H9 (cell line): ENCODE data around the gene PLIN3. TPM values are rescaled to one million over a fixed set of nuclear protein-coding genes. Genes with fewer than 3 reads are reported as not detected.

Source experiments
- DNase-seq: peaks from one replicate; pipeline ENCODE4 v3.0.0-alpha.2; 2017
- H2AFZ ChIP-seq: one replicate; pipeline ENCODE4 v1.6.1; 2013; ENCODE audit warnings: mild to moderate bottlenecking, low read length, control low read depth, moderate library complexity
- H2AK5ac ChIP-seq: 2 replicates; pipeline ENCODE4 v1.6.1; 2013; ENCODE audit warnings: low read length, control low read depth, mixed read lengths; ENCODE audit not compliant: insufficient read length
- H2BK120ac ChIP-seq: one replicate; pipeline ENCODE4 v1.6.1; 2013; ENCODE audit warnings: low read depth, mild to moderate bottlenecking, low read length, control low read depth, inconsistent platforms; ENCODE audit not compliant: poor library complexity, severe bottlenecking
- H2BK12ac ChIP-seq: 2 replicates; pipeline ENCODE4 v1.6.1; 2013; ENCODE audit warnings: low read length, control low read depth, mixed read lengths, low read depth; ENCODE audit not compliant: insufficient read length
- H2BK15ac ChIP-seq: 2 replicates; pipeline ENCODE4 v1.6.1; 2013; ENCODE audit warnings: low read depth, low read length, control low read depth
- H2BK20ac ChIP-seq: one replicate; pipeline ENCODE4 v1.6.1; 2013; ENCODE audit warnings: low read depth, mild to moderate bottlenecking, low read length, control low read depth, inconsistent platforms; ENCODE audit not compliant: poor library complexity, severe bottlenecking
- H2BK5ac ChIP-seq: 2 replicates; pipeline ENCODE4 v1.6.1; 2013; ENCODE audit warnings: low read length, control low read depth, mixed read lengths; ENCODE audit not compliant: insufficient read length
- H3K14ac ChIP-seq: 2 replicates; pipeline ENCODE4 v1.6.1; 2013; ENCODE audit warnings: low read length, control low read depth; ENCODE audit not compliant: insufficient read depth
- H3K18ac ChIP-seq: 2 replicates; pipeline ENCODE4 v1.6.1; 2013; ENCODE audit warnings: low read depth, mild to moderate bottlenecking, mixed read lengths, low read length, control low read depth; ENCODE audit not compliant: insufficient read length
- H3K23ac ChIP-seq: 2 replicates; pipeline ENCODE4 v1.6.1; 2013; ENCODE audit warnings: low read length, control low read depth, mixed read lengths, low read depth; ENCODE audit not compliant: insufficient read length
- H3K23me2 ChIP-seq: 2 replicates; pipeline ENCODE4 v1.6.1; 2013; ENCODE audit warnings: low read depth, mild to moderate bottlenecking, mixed read lengths, low read length, control low read depth; ENCODE audit not compliant: insufficient read length, poor library complexity, severe bottlenecking
- H3K27ac ChIP-seq: 2 replicates; pipeline ENCODE4 v1.5.1; 2013; ENCODE audit warnings: low read length, control low read depth, mixed read lengths, low read depth; ENCODE audit not compliant: insufficient read length
- H3K27me3 ChIP-seq: 2 replicates; pipeline ENCODE4 v1.6.1; 2013; ENCODE audit warnings: low read length, control low read depth, inconsistent platforms; ENCODE audit not compliant: insufficient read depth
- H3K4ac ChIP-seq: 2 replicates; pipeline ENCODE4 v1.6.1; 2013; ENCODE audit warnings: low read depth, mild to moderate bottlenecking, control low read depth, inconsistent platforms, low read length, moderate library complexity
- H3K4me1 ChIP-seq: 2 replicates; pipeline ENCODE4 v1.6.1; 2013; ENCODE audit warnings: low read length, control low read depth, inconsistent platforms; ENCODE audit not compliant: insufficient read depth
- H3K4me2 ChIP-seq: 2 replicates; pipeline ENCODE4 v1.6.1; 2013; ENCODE audit warnings: low read length, control low read depth, mixed read lengths; ENCODE audit not compliant: insufficient read length, insufficient read depth
- H3K56ac ChIP-seq: 2 replicates; pipeline ENCODE4 v1.6.1; 2013; ENCODE audit warnings: low read depth, mild to moderate bottlenecking, mixed read lengths, low read length, control low read depth; ENCODE audit not compliant: insufficient read length
- H3K79me1 ChIP-seq: 2 replicates; pipeline ENCODE4 v1.6.1; 2013; ENCODE audit warnings: low read depth, mild to moderate bottlenecking, moderate library complexity, low read length, control low read depth, inconsistent platforms; ENCODE audit not compliant: insufficient read depth, poor library complexity, severe bottlenecking
- H3K79me2 ChIP-seq: 2 replicates; pipeline ENCODE4 v1.6.1; 2013; ENCODE audit warnings: low read length, control low read depth, inconsistent platforms; ENCODE audit not compliant: insufficient read depth
- H3K9ac ChIP-seq: 2 replicates; pipeline ENCODE4 v1.6.1; 2013; ENCODE audit warnings: low read length, control low read depth, mixed read lengths; ENCODE audit not compliant: insufficient read length; ENCODE audit errors: extremely low read depth
- H3K9me3 ChIP-seq: one replicate; pipeline ENCODE4 v1.6.1; 2013; ENCODE audit warnings: low read depth, low read length, inconsistent platforms; ENCODE audit not compliant: control insufficient read depth
- H3T11ph ChIP-seq: one replicate; pipeline ENCODE4 v1.6.1; 2013; ENCODE audit warnings: mild to moderate bottlenecking, low read length, control low read depth, inconsistent platforms
- H4K20me1 ChIP-seq: one replicate; pipeline ENCODE4 v1.6.1; 2013; ENCODE audit not compliant: control insufficient read depth, insufficient read length, insufficient read depth
- H4K5ac ChIP-seq: 2 replicates; pipeline ENCODE4 v1.6.1; 2013; ENCODE audit warnings: low read depth, mild to moderate bottlenecking, mixed read lengths, low read length, control low read depth; ENCODE audit not compliant: insufficient read length
- H4K8ac ChIP-seq: replicated peaks from 2 replicates; pipeline ENCODE4 v1.6.1; 2013; ENCODE audit warnings: low read length, control low read depth, mixed read lengths, low read depth; ENCODE audit not compliant: insufficient read length
- H4K91ac ChIP-seq: 2 replicates; pipeline ENCODE4 v1.6.1; 2013; ENCODE audit warnings: low read depth, mild to moderate bottlenecking, moderate library complexity, mixed read lengths, low read length, control low read depth; ENCODE audit not compliant: insufficient read length
- H3K27ac Mint-ChIP-seq, 3 experiments: 2 replicates in 2 of 3; 3 replicates in 1 of 3; pipeline ENCODE4 v1.8.0; 2020 to 2021; ENCODE audit warnings: mixed read lengths in 3 of 3, mild to moderate bottlenecking in 1 of 3, moderate library complexity in 1 of 3
- H3K27me3 Mint-ChIP-seq: 2 replicates; pipeline ENCODE4 v1.8.0; 2021; ENCODE audit warnings: low read depth, mild to moderate bottlenecking, moderate library complexity, mixed read lengths
- H3K36me3 Mint-ChIP-seq, 3 experiments: 2 replicates in 2 of 3; 3 replicates in 1 of 3; pipeline ENCODE4 v1.8.0; 2020 to 2021; ENCODE audit warnings: low read depth in 3 of 3, mixed read lengths in 3 of 3; ENCODE audit not compliant: insufficient read depth in 1 of 3
- H3K4me1 Mint-ChIP-seq, 2 experiments: 2 replicates each; pipeline ENCODE4 v1.8.0; 2020; ENCODE audit warnings: mixed read lengths in 2 of 2
- H3K4me3 Mint-ChIP-seq, 2 experiments: 2 replicates in 1 of 2; 3 replicates in 1 of 2; pipeline ENCODE4 v1.8.0; 2020 to 2021; ENCODE audit warnings: mild to moderate bottlenecking in 2 of 2, mixed read lengths in 2 of 2, moderate library complexity in 1 of 2
- H3K9me3 Mint-ChIP-seq, 2 experiments: 2 replicates in 1 of 2; 3 replicates in 1 of 2; pipeline ENCODE4 v1.8.0; 2020; ENCODE audit warnings: mild to moderate bottlenecking in 2 of 2, mixed read lengths in 2 of 2, moderate library complexity in 1 of 2
- CTCF ChIP-seq: fragments of 200-600 bp; sonication (generic); conservative IDR thresholded peaks from 3 replicates; pipeline ENCODE4 v1.8.0; 2021; ENCODE audit warnings: antibody characterized with exemption, mild to moderate bottlenecking
- WGBS: extraction: QIAGEN DNeasy Blood & Tissue Kit; methylation state at CpG from one replicate; pipeline ENCODE4 v1.1.7; 2013; ENCODE audit warnings: missing lambda C conversion rate, low lambda C conversion rate, mixed read lengths; ENCODE audit not compliant: insufficient read length; ENCODE audit errors: extremely low coverage; 5-methylcytosine and 5-hydroxymethylcytosine counted together
- total RNA-seq: library from RNA; stranded (reverse); gene quantifications from 2 replicates; pipeline ENCODE4 v1.2.1, GENCODE V29; 2021

PLIN3 gene
- total RNA-seq, 1 experiment from 2014 or later, result 61.8 TPM

GRCh38 chr19:4913996-4914735, 46.7 kb upstream of the PLIN3 start:
- Histone ChIP-seq H3K79me1 (no peaks in the 10 kb centered on the region), H2BK20ac (no peak overlapping the region), H3K9me3 (no peaks in the 10 kb centered on the region), H3K23me2 (peaks cover 7% of the 10 kb centered on the region), H2BK5ac (no peak overlapping the region), H3K9ac (no peak overlapping the region), H2AK5ac (no peak overlapping the region), H3K14ac (no peak overlapping the region), H2BK15ac (no peak overlapping the region), H4K5ac (no peak overlapping the region), H4K8ac (no peak overlapping the region), H3K18ac (no peak overlapping the region), H3K4me2 (no peak overlapping the region), H2BK12ac (no peak overlapping the region), H3K4me1 (no peaks in the 10 kb centered on the region; the same call in 1 of the 2 replicates), H3K27me3 (no peaks in the 10 kb centered on the region), H4K91ac (no peak overlapping the region), H3K27ac (no peak overlapping the region), H3T11ph (no peak overlapping the region), H3K4ac (no peak overlapping the region), H2AFZ (no peak overlapping the region), H4K20me1 (peaks cover 4% of the 10 kb centered on the region), H2BK120ac (no peak overlapping the region), H3K56ac (no peak overlapping the region), H3K79me2 (peaks cover 20% of the 10 kb centered on the region; the same call in 1 of the 2 replicates), H3K23ac (no peak overlapping the region)
- Mint-ChIP-seq H3K4me1 (peaks cover 25 to 28% of the 10 kb centered on the region in 2 experiments), H3K27me3 (no peaks in the 10 kb centered on the region), H3K36me3 (peaks cover 17 to 71% (median 57%) of the 10 kb centered on the region in 3 experiments; a peak in 6 of 7 replicates), H3K9me3 (no peaks in the 10 kb centered on the region), H3K4me3 (no peak overlapping the region), H3K27ac (peak overlapping the region; percentile 60 to 86 (median 70); a peak in 5 of 7 replicates)
- DNase-seq, result no peak
- TF ChIP-seq CTCF, result no peak
- no CpG with 5 or more reads among the region's 24 CpGs for WGBS
